NCI-H1105 treated with DMSO at 0.1 percent for 48 hours (cell line): ENCODE data around the gene TNNT2.

Experiments used
- DNase-seq: peaks from one replicate; lab custom pipeline; 2025; lab: John Stamatoyannopoulos, UW

The TNNT2 gene

GRCh38 chr1:201313086-201313485 is 64.4 kb downstream of the TNNT2 start:
- no peak for DNase-seq

GRCh38 chr1:201312298-201312697 is 65.2 kb downstream of the TNNT2 start:
- no peak for DNase-seq

GRCh38 chr1:201311356-201312011 is 66.0 kb downstream of the TNNT2 start:
- DNase-seq: no peak

- peak; percentile 95 for DNase-seq
These were observed 66.5 kb downstream of the TNNT2 start for GRCh38 chr1:201310986-201311355.

GRCh38 chr1:201310251-201310985 is 67.1 kb downstream of the TNNT2 start:
- no peak for DNase-seq

- peak; percentile 85 for DNase-seq
These were observed 68.1 kb downstream of the TNNT2 start for GRCh38 chr1:201309416-201309815.
